PC-3 (cell line): ENCODE measurements around the gene TEAD3. TPM values are rescaled to one million over a fixed set of nuclear protein-coding genes. Genes with fewer than 3 reads are reported as not detected.

Experiments used
- ATAC-seq: fragments of 200-7000 bp; cut with Tn5 transposase; 2 replicates; pipeline ENCODE4 v1.9.1; 2020; ENCODE audit warnings: mild to moderate bottlenecking, moderate library complexity
- BruUV-seq: library from RNA; stranded (reverse); fragments of 400-500 nt; replicated peaks from 2 replicates; lab custom pipeline; 2021; lab: Mats Ljungman, UMichigan
- CTCF ChIA-PET: fragments of 300-600 bp; sonication (Branson Sonifier 250); formaldehyde crosslinking; loops from one replicate; lab custom pipeline; 2022; ENCODE audit warnings: antibody characterized with exemption; lab: Charles Lee
- POLR2A ChIA-PET: fragments of 300-600 bp; sonication (Branson Sonifier 250); formaldehyde crosslinking; loops from one replicate; lab custom pipeline; 2022; ENCODE audit warnings: antibody characterized with exemption; ENCODE audit not compliant: unreplicated experiment; lab: Charles Lee
- DNase-seq: peaks from one replicate; pipeline ENCODE4 v3.0.0-alpha.2; 2015
- H2AFZ ChIP-seq: fragments of 300-600 bp; sonication (generic); 2 replicates; pipeline ENCODE4 v1.6.0; 2016; ENCODE audit warnings: antibody characterized with exemption, low read length
- H3F3A ChIP-seq: fragments of 300-600 bp; sonication (generic); one replicate; pipeline ENCODE4 v1.6.0; 2017; ENCODE audit warnings: antibody characterized with exemption, low read length, control low read depth, mild to moderate bottlenecking; ENCODE audit not compliant: unreplicated experiment
- H3K27ac ChIP-seq: fragments of 300-600 bp; sonication (generic); 2 replicates; pipeline ENCODE4 v1.5.1; 2016; ENCODE audit warnings: mild to moderate bottlenecking, low read length
- H3K27me3 ChIP-seq: fragments of 300-600 bp; sonication (generic); 2 replicates; pipeline ENCODE4 v1.6.1; 2016; ENCODE audit warnings: low read length, mixed read lengths
- H3K36me3 ChIP-seq: fragments of 300-600 bp; sonication (generic); 2 replicates; pipeline ENCODE4 v1.6.1; 2016; ENCODE audit warnings: low read depth, mixed run types, low read length, mixed read lengths
- H3K4me1 ChIP-seq: fragments of 300-600 bp; sonication (generic); 2 replicates; pipeline ENCODE4 v1.5.1; 2016; ENCODE audit warnings: low read length; ENCODE audit not compliant: insufficient read depth
- H3K4me2 ChIP-seq: fragments of 300-600 bp; sonication (generic); 2 replicates; pipeline ENCODE4 v1.6.0; 2016; ENCODE audit warnings: low read length
- H3K4me3 ChIP-seq: fragments of 300-600 bp; sonication (generic); 2 replicates; pipeline ENCODE4 v1.5.1; 2016; ENCODE audit warnings: mild to moderate bottlenecking, low read length, mixed read lengths
- H3K79me2 ChIP-seq: fragments of 300-600 bp; sonication (generic); 2 replicates; pipeline ENCODE4 v1.6.1; 2017; ENCODE audit warnings: low read length, mixed read lengths
- H3K9ac ChIP-seq: fragments of 300-600 bp; sonication (generic); 2 replicates; pipeline ENCODE4 v1.6.0; 2016; ENCODE audit warnings: mild to moderate bottlenecking, low read length
- H3K9me2 ChIP-seq: fragments of 300-600 bp; sonication (generic); replicated peaks from 2 replicates; pipeline ENCODE4 v1.6.1; 2016; ENCODE audit warnings: mixed run types, low read length, mixed read lengths
- H3K9me3 ChIP-seq: fragments of 300-600 bp; sonication (generic); 2 replicates; pipeline ENCODE4 v1.6.1; 2016; ENCODE audit warnings: low read length, mixed read lengths
- H4K20me1 ChIP-seq: fragments of 300-600 bp; sonication (generic); 2 replicates; pipeline ENCODE4 v1.6.1; 2016; ENCODE audit warnings: low read length, mixed read lengths
- CTCF ChIP-seq: fragments of 300-600 bp; sonication (generic); conservative IDR thresholded peaks from 2 replicates; pipeline ENCODE4 v1.5.1; 2017; ENCODE audit warnings: antibody characterized with exemption, low read depth, mild to moderate bottlenecking, low read length
- EZH2 ChIP-seq: fragments of 300-600 bp; sonication (generic); IDR thresholded peaks from one replicate; pipeline ENCODE4 v1.6.1; 2017; ENCODE audit warnings: antibody characterized with exemption, mild to moderate bottlenecking, low read length; ENCODE audit not compliant: unreplicated experiment
- EZH2phosphoT487 ChIP-seq: fragments of 300-600 bp; sonication (generic); IDR thresholded peaks from 2 replicates; pipeline ENCODE4 v1.6.1; 2018; ENCODE audit warnings: mild to moderate bottlenecking, antibody characterized with exemption, low read length, borderline replicate concordance
- intact Hi-C: fragments of 100-400 bp; cut with micrococcal nuclease; formaldehyde crosslinking; loops from 2 replicates; pipeline ENCODE4 v1.9.0; 2023
- total RNA-seq: library from RNA; depleted of rRNA; stranded (reverse); fragments of >200 nt; gene quantifications from 2 replicates; pipeline ENCODE4 v1.2.3, GENCODE V29; 2014

The TEAD3 gene
- total RNA-seq, 1 experiment from 2014 or later: 9.2 TPM

- Histone ChIP-seq H3K27ac (no peak overlapping the region), H3K9me2 (no peaks in the 10 kb centered on the region), H3K9ac (no peak overlapping the region), H3F3A (no peaks in the 10 kb centered on the region), H3K4me1 (no peaks in the 10 kb centered on the region), H4K20me1 (no peaks in the 10 kb centered on the region), H3K36me3 (no peaks in the 10 kb centered on the region), H3K79me2 (no peaks in the 10 kb centered on the region), H3K9me3 (no peaks in the 10 kb centered on the region), H3K27me3 (no peaks in the 10 kb centered on the region), H3K4me3 (no peak overlapping the region), H3K4me2 (no peak overlapping the region), H2AFZ (no peak overlapping the region)
- CTCF ChIA-PET: no interaction called here
- no peak for ATAC-seq
- DNase-seq: no peak
- intact Hi-C loops: no loop called here
- BruUV-seq: no TSS peak
- no peak for TF ChIP-seq EZH2phosphoT487
- no peak for TF ChIP-seq CTCF
- TF ChIP-seq EZH2: no peak
- POLR2A ChIA-PET: no interaction called here
These were observed 9.7 kb upstream of the TEAD3 start for GRCh38 chr6:35506536-35506935.

GRCh38 chr6:35505999-35506412 lies 9.1 kb upstream of the TEAD3 start:
- Histone ChIP-seq H3K79me2 (no peaks in the 10 kb centered on the region), H3K9me2 (no peaks in the 10 kb centered on the region), H3K27ac (no peak overlapping the region), H3K27me3 (no peaks in the 10 kb centered on the region), H3K4me1 (no peaks in the 10 kb centered on the region), H3F3A (no peaks in the 10 kb centered on the region), H3K36me3 (no peaks in the 10 kb centered on the region), H4K20me1 (no peaks in the 10 kb centered on the region), H3K9me3 (no peaks in the 10 kb centered on the region), H3K4me3 (no peak overlapping the region), H3K4me2 (no peak overlapping the region), H3K9ac (no peak overlapping the region), H2AFZ (no peak overlapping the region)
- BruUV-seq: no TSS peak
- intact Hi-C loops: no loop called here
- no peak for TF ChIP-seq EZH2
- no peak for TF ChIP-seq EZH2phosphoT487
- no peak for TF ChIP-seq CTCF
- POLR2A ChIA-PET: no interaction called here
- CTCF ChIA-PET: no interaction called here
- ATAC-seq: no peak
- DNase-seq: no peak

GRCh38 chr6:35503534-35503933 lies 6.7 kb upstream of the TEAD3 start:
- no peak overlapping the region for H3K9ac ChIP-seq
- ATAC-seq (no peak), DNase-seq (no peak)
- H3K79me2 ChIP-seq: no peaks in the 10 kb centered on the region
- H3K9me3 ChIP-seq: no peaks in the 10 kb centered on the region
- H3K36me3 ChIP-seq: no peaks in the 10 kb centered on the region
- intact Hi-C loops: no loop called here
- no peaks in the 10 kb centered on the region for H4K20me1 ChIP-seq
- H3F3A ChIP-seq: no peaks in the 10 kb centered on the region
- H3K4me2 ChIP-seq: no peak overlapping the region
- CTCF ChIA-PET: no interaction called here
- TF ChIP-seq EZH2: no peak
- TF ChIP-seq EZH2phosphoT487: no peak
- TF ChIP-seq CTCF: no peak
- H3K9me2 ChIP-seq: no peaks in the 10 kb centered on the region
- H3K4me3 ChIP-seq: no peak overlapping the region
- peaks cover 5% of the 10 kb centered on the region for H3K4me1 ChIP-seq
- H3K27ac ChIP-seq: no peak overlapping the region
- POLR2A ChIA-PET: no interaction called here
- no peaks in the 10 kb centered on the region for H3K27me3 ChIP-seq
- H2AFZ ChIP-seq: no peak overlapping the region
- no TSS peak for BruUV-seq
